Lower lobe of right lung (tissue), 2 donors: ENCODE data around the gene JPH3. TPM values are rescaled to one million over a fixed set of nuclear protein-coding genes. Genes with fewer than 3 reads are reported as not detected.

ENCODE experiments used
- ATAC-seq, 2 donors: fragments of 200-7000 bp; cut with Tn5 transposase; one replicate each; pipeline ENCODE4 v1.9.1; 2020 to 2022; ENCODE audit warnings: mild to moderate bottlenecking in 2 of 2, moderate library complexity in 2 of 2
- DNase-seq: peaks from one replicate; pipeline ENCODE4 v3.0.0-alpha.2; 2020
- H3K27ac ChIP-seq: fragments of 200-600 bp; one replicate; pipeline ENCODE4 v1.8.0; 2022
- H3K27me3 ChIP-seq: fragments of 200-600 bp; one replicate; pipeline ENCODE4 v1.8.0; 2022; ENCODE audit warnings: low read depth
- H3K36me3 ChIP-seq: fragments of 200-600 bp; one replicate; pipeline ENCODE4 v1.8.0; 2022; ENCODE audit warnings: mild to moderate bottlenecking
- H3K4me1 ChIP-seq: fragments of 200-600 bp; one replicate; pipeline ENCODE4 v1.8.0; 2022
- H3K4me3 ChIP-seq: fragments of 200-600 bp; one replicate; pipeline ENCODE4 v1.8.0; 2022; ENCODE audit warnings: mild to moderate bottlenecking
- H3K9me3 ChIP-seq: fragments of 200-600 bp; one replicate; pipeline ENCODE4 v1.8.0; 2022
- CTCF ChIP-seq: fragments of 200-600 bp; IDR thresholded peaks from one replicate; pipeline ENCODE4 v1.8.0; 2022; ENCODE audit warnings: antibody characterized with exemption, mild to moderate bottlenecking
- intact Hi-C: fragments of 100-400 bp; cut with DNase I; formaldehyde crosslinking; loops from one replicate; pipeline ENCODE4 v1.11.0; 2022
- total RNA-seq: library from RNA; stranded (reverse); fragmentation: NEBNext Ultra II Directional; extraction: Animal tissue kit (Norgen Biotek cat#: 25700); gene quantifications from one replicate; pipeline ENCODE4 v1.2.1, GENCODE V29; 2021
- donor health status: DM: no; HTN: yes; CAD: no; lungs with severe emphysema.

JPH3 gene
- total RNA-seq, 1 donor from 2014 or later = 0.12 TPM

GRCh38 chr16:87579691-87580090, 22.6 kb upstream of the JPH3 start:
- H3K4me1 ChIP-seq = peaks cover 7% of the 10 kb centered on the region
- no peak for DNase-seq
- intact Hi-C loops = no loop called here
- H3K27me3 ChIP-seq = peaks cover 29% of the 10 kb centered on the region
- ATAC-seq = no peak
- TF ChIP-seq CTCF = no peak
- H3K27ac ChIP-seq = no peak overlapping the region
- H3K36me3 ChIP-seq = no peaks in the 10 kb centered on the region
- H3K9me3 ChIP-seq = no peaks in the 10 kb centered on the region
- no peak overlapping the region for H3K4me3 ChIP-seq

- Histone ChIP-seq H3K27me3 (peaks cover 38% of the 10 kb centered on the region), H3K27ac (no peak overlapping the region), H3K4me1 (peaks cover 7% of the 10 kb centered on the region), H3K36me3 (no peaks in the 10 kb centered on the region), H3K9me3 (no peaks in the 10 kb centered on the region), H3K4me3 (no peak overlapping the region)
- DNase-seq (no peak), ATAC-seq (no peak)
- intact Hi-C loops = no loop called here
- TF ChIP-seq CTCF = no peak
Measured at GRCh38 chr16:87580855-87581261, 21.4 kb upstream of the JPH3 start.

- ATAC-seq (peak; percentile 73 to 77), DNase-seq (no peak)
- Histone ChIP-seq H3K4me3 (no peak overlapping the region), H3K27ac (peak overlapping the region; percentile 83), H3K4me1 (peaks cover 7% of the 10 kb centered on the region), H3K27me3 (peaks cover 46% of the 10 kb centered on the region), H3K36me3 (no peaks in the 10 kb centered on the region), H3K9me3 (no peaks in the 10 kb centered on the region)
- TF ChIP-seq CTCF = no peak
- intact Hi-C loops = no loop called here
Measured at GRCh38 chr16:87581857-87582215, 20.5 kb upstream of the JPH3 start.

GRCh38 chr16:87582216-87582965, 19.9 kb upstream of the JPH3 start:
- Histone ChIP-seq H3K27ac (peak overlapping the region; percentile 83), H3K4me3 (no peak overlapping the region), H3K36me3 (no peaks in the 10 kb centered on the region), H3K4me1 (peaks cover 7% of the 10 kb centered on the region), H3K9me3 (no peaks in the 10 kb centered on the region), H3K27me3 (peaks cover 48% of the 10 kb centered on the region)
- no peak for TF ChIP-seq CTCF
- intact Hi-C loops = no loop called here
- DNase-seq (no peak), ATAC-seq (peak; percentile 43 to 50)

GRCh38 chr16:87582966-87583325, 19.4 kb upstream of the JPH3 start:
- DNase-seq (no peak), ATAC-seq (no peak)
- peaks cover 7% of the 10 kb centered on the region for H3K4me1 ChIP-seq
- no peaks in the 10 kb centered on the region for H3K36me3 ChIP-seq
- H3K27me3 ChIP-seq = peaks cover 51% of the 10 kb centered on the region
- peak overlapping the region; percentile 83 for H3K27ac ChIP-seq
- H3K4me3 ChIP-seq = no peak overlapping the region
- intact Hi-C loops = no loop called here
- TF ChIP-seq CTCF = no peak
- no peaks in the 10 kb centered on the region for H3K9me3 ChIP-seq
